ENCODE measurements around the gene F11R.

GRCh38 chr1:161054232-161054631, 33.3 kb upstream of the F11R start:
- no peak for TF ChIP-seq SMC3 (IDR thresholded peaks at IDR 0.05; ENCODE audit: low read length)
- TF ChIP-seq POLR2A (IDR thresholded peaks at IDR 0.05; ENCODE audit: insufficient read depth in 1 of 2, low read depth in 2 of 2, low read length in 2 of 2), result no peak
- TF ChIP-seq TCF12 (IDR thresholded peaks at IDR 0.05), result no peak
- no peak for TF ChIP-seq TCF12 (CRISPR knock-in tag; IDR thresholded peaks at IDR 0.05)
- no peak for TF ChIP-seq EZH2 (conservative IDR thresholded peaks at IDR 0.05; ENCODE audit: low read depth, low read length)
- TF ChIP-seq CTCF (CRISPR knock-in tag; IDR thresholded peaks at IDR 0.05), result no peak

Measured in HepG2 (cell line).